ENCODE measurements around the gene GRB2. TPM values are rescaled to one million over a fixed set of nuclear protein-coding genes. Genes with fewer than 3 reads are reported as not detected.
"Not testable (repeated sequence)": the region's sequence is repeated elsewhere in the genome, so short reads cannot be mapped to it uniquely, and the experiment has no call there.

GRB2 gene
- total RNA-seq, 2 experiments from 2014 or later = 166 to 169 TPM

DNA sequence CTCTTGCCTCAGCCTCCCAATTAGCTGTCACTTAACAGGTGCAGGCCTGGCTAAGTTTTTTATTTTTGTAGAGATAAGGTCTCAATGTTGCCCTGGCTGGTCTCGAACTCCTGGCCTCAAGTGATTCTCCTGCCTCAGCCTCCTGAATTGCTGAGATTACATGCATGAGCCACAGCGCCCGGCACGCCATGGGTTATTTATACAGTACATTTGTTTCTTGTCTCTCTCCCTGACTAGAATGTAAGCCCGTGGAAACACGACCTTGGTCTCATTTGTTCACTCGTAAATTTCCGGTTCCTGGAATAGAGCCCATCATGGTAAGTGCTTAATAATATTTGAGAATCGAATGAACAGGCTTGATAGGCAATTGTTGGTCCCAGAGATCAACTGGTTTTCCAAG is 118.3 kb downstream of the GRB2 start:
- CTCF ChIA-PET = interaction anchor here (0.8 to 2.5 kb wide), 2 partner anchors 16 to 125 kb away, joined by 3 to 18 read pairs; partner anchors contain the start of gene MIF4GD
- intact Hi-C loops (cut with micrococcal nuclease) = loop anchor here (5.0 kb wide), 1 partner anchor 300 kb away; the partner anchor contains the start of gene MYO15B
- Mint-ChIP-seq H3K36me3 (ENCODE audit: low read depth) (peaks cover 25% of the 10 kb centered on the region), H3K9me3 (no peaks in the 10 kb centered on the region), H3K27me3 (ENCODE audit: low read depth) (no peaks in the 10 kb centered on the region), H3K4me3 (peak overlapping the region; percentile 24), H3K27ac (no peak overlapping the region), H3K4me1 (ENCODE audit: low read depth) (peaks cover 25% of the 10 kb centered on the region)
- DNase-seq = no peak

DNA sequence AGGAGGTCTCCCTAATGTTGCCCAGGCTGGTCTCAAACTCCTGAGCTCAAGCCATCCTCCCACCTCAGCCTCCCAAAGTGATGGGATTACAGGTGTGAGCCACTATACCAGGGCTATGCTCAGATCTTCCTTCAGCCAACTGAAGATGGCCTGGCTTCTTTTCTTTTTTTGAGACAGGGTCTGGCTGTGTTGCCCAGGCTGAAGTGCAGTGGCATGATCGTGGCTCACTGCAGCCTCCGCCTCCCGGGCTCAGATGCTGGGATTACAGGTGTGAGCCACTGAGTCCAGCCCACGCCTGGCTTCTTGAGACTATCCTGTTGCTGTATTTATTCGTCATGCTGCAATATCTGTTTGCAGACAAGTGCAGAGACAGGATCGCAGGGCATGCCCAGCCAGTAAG is 120.4 kb downstream of the GRB2 start:
- Mint-ChIP-seq H3K27ac (no peak overlapping the region), H3K4me3 (no peak overlapping the region), H3K27me3 (ENCODE audit: low read depth) (no peaks in the 10 kb centered on the region)

DNA sequence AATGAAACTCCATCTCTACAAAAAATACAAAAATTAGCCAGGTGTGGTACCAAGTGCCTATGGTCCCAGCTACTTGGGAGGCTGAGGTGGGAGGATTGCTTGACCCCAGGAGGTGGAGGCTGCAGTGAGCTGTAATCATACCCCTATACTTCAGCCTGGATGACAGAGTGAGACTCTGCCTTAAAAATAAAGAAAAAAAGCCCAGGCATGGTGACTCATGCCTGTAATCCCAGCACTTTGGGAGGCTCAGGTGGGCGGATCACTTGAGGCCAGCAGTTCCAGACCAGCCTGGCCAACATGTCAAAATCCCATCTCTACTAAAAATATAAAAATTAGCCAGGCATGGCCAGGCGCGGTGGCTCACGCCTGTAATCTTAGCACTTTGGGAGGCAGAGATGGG is 125.3 kb downstream of the GRB2 start:
- CTCF ChIA-PET = interaction anchor here (1.4 kb wide), 1 partner anchor 9 kb away, joined by 5 read pairs; the partner anchor contains the start of gene MIF4GD
- H3K4me1 Mint-ChIP-seq (ENCODE audit: low read depth); H3K27ac Mint-ChIP-seq; DNase-seq; intact Hi-C loops (cut with micrococcal nuclease); H3K9me3 Mint-ChIP-seq; H3K27me3 Mint-ChIP-seq (ENCODE audit: low read depth); H3K4me3 Mint-ChIP-seq: not testable (repeated sequence)
- H3K36me3 Mint-ChIP-seq (ENCODE audit: low read depth) = peaks cover 24% of the 10 kb centered on the region

More for the DNA sequence above, 120.4 kb downstream of the GRB2 start:
- no peaks in the 10 kb centered on the region for H3K9me3 Mint-ChIP-seq
- DNase-seq = no peak
- peaks cover 29% of the 10 kb centered on the region for H3K36me3 Mint-ChIP-seq (ENCODE audit: low read depth)
- intact Hi-C loops (cut with micrococcal nuclease) = loop anchor here (5.0 kb wide), 1 partner anchor 302 kb away; the partner anchor contains the start of gene MYO15B
- CTCF ChIA-PET = interaction anchor here (0.6 to 1.5 kb wide), 4 partner anchors 13 to 122 kb away, joined by 3 read pairs; partner anchors contain the start of gene MIF4GD
- peaks cover 13% of the 10 kb centered on the region for H3K4me1 Mint-ChIP-seq (ENCODE audit: low read depth)

DNA sequence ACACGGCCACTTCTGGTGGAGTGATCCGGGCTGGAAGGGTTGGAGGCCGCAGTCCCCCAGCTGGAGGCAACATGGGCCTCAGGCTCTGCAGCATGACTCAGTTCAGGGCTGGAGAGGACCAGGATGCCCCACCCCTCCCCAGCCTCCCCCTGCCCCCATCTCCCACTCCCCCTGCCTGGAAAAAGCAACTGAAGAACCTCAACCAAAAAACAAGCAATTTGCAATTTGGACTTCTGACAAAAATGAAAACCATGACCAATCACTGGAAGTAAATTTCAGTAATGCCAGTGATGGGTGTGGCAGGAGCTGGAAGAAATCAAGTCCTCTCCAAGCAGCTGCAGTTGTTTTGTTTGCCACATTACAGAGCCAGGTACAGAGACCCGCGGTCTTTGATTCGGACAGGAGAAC is 127.8 kb downstream of the GRB2 start:
- H3K9me3 Mint-ChIP-seq = no peaks in the 10 kb centered on the region
- no peak for DNase-seq
- H3K27ac Mint-ChIP-seq = no peak overlapping the region
- intact Hi-C loops (cut with micrococcal nuclease) = no loop called here
- peaks cover 26% of the 10 kb centered on the region for H3K36me3 Mint-ChIP-seq (ENCODE audit: low read depth)
- H3K4me3 Mint-ChIP-seq = no peak overlapping the region
- H3K27me3 Mint-ChIP-seq (ENCODE audit: low read depth) = no peaks in the 10 kb centered on the region
- CTCF ChIA-PET = interaction anchor here (1.2 kb wide), 2 partner anchors 11 to 134 kb away, joined by 4 to 5 read pairs; partner anchors contain the start of gene SLC25A19
- H3K4me1 Mint-ChIP-seq (ENCODE audit: low read depth) = peaks cover 17% of the 10 kb centered on the region

DNA sequence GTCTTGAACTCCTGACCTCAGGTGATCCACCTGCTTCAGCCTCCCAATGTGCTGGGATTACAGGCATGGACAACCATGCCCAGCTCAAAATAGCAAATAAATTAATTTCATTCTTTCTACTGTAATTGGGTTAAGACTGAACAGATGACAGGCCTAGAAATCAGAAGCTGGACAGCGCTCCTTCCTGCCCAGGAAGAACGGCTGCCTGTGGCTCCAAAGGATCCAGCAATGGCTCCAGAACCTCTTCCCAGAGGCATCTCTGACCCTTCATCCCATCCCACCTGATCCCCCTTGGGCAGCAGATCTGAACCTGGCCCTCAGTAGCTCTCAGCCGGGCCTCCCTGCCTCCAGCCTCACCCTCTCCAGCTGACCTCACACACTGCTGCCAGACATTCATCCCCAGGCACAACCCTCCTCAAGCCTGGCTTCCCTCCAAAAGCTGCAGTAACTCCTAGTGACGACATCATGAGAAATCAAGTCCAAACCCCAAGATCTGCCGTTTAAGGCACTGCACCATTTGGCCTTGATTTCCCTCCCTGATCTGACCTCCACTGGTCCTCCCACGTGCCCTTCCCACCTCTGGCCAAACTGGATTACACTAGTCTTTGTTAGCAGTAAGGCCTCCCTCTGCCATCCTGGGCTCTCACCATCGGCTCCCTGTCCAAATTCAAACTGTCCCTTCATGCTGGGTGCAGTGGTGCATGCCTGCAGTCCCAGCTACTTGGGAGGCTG is 131.3 kb downstream of the GRB2 start:
- Mint-ChIP-seq H3K27me3 (ENCODE audit: low read depth) (no peaks in the 10 kb centered on the region), H3K36me3 (ENCODE audit: low read depth) (peaks cover 16% of the 10 kb centered on the region), H3K9me3 (no peaks in the 10 kb centered on the region), H3K4me3 (no peak overlapping the region), H3K4me1 (ENCODE audit: low read depth) (peaks cover 32% of the 10 kb centered on the region), H3K27ac (no peak overlapping the region)
- intact Hi-C loops (cut with micrococcal nuclease) = loop anchor here (5.0 kb wide), 1 partner anchor 313 kb away; the partner anchor contains the start of gene MYO15B
- CTCF ChIA-PET = interaction anchor here (1.4 kb wide), 1 partner anchor 25 kb away, joined by 3 read pairs; no protein-coding TSS in a partner anchor
- DNase-seq = no peak

DNA sequence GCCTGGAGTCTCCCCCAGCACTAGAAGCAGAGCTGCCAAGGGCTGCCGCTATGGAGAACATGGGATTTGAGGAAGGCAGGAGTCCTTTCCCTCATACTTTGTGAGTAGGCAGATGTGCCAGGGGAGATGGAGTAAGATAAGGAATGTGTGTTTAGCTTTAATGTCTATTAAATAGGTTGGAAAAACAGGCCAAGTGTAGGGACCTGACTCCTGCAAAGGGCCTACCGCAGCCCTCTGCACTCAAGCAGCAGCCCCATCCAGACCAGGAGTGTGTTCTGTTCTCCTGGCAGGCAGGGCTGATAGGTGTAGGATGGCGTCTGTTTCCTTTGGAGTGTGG is 132.7 kb downstream of the GRB2 start:
- Mint-ChIP-seq H3K27ac (peak overlapping the region; percentile 44), H3K4me3 (peak overlapping the region; percentile 76), H3K4me1 (ENCODE audit: low read depth) (peaks cover 35% of the 10 kb centered on the region), H3K9me3 (no peaks in the 10 kb centered on the region), H3K36me3 (ENCODE audit: low read depth) (peaks cover 14% of the 10 kb centered on the region), H3K27me3 (ENCODE audit: low read depth) (no peaks in the 10 kb centered on the region)
- intact Hi-C loops (cut with micrococcal nuclease) = loop anchor here (5.0 kb wide), 1 partner anchor 314 kb away; the partner anchor contains the start of gene MYO15B
- CTCF ChIA-PET = interaction anchor here (0.9 to 4.6 kb wide), 6 partner anchors 8 to 261 kb away, joined by 3 to 52 read pairs (median 4); partner anchors contain the start of genes GGA3, MRPL58, MRPS7 and SLC25A19
- no peak for DNase-seq

DNA sequence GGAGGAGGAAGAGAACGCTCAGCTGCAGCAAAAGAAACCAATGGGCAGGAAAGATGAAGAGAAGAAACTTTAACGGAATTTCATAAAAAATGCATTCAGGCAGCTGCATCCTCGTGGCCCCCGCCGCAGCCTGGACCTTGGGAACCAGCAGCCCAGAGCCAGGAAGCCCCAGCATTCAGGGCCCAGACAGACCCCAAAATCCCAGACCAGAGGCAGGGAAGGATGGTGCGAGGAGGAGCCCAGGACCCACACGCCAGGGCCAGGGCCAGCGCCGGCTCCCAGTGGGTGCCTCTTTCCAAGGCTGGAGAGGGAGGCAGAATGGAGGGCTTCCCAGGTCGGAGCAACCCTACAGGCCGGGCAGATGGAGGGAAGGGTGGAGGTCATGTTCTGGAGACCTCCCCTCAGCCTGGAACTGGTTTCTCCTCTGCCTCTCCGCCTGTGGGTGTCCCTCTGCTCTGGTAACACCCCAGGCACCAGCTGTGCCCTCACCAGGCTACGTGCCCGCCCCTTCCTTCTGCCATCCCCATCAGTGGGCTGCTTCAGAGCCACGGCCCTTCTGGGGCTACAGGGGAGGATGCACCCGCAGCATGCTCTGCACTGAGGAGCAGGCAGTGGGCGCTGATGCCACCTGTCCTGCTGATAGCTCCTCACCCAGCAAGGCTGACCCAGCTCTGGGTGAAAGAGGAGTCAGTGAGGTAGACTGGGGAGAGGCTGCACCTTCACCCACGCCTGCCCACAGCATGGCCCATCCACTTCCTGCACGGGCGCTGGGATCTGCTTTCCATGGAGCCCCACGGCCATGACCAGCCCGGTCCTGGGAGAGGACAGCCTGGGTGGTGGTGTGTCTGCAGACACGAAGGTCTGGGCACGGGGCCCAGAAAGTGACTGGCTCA is 133.3 kb downstream of the GRB2 start:
- Mint-ChIP-seq H3K27ac (peak overlapping the region; percentile 70), H3K4me3 (peak overlapping the region; percentile 76), H3K9me3 (no peaks in the 10 kb centered on the region), H3K4me1 (ENCODE audit: low read depth) (peaks cover 35% of the 10 kb centered on the region), H3K27me3 (ENCODE audit: low read depth) (no peaks in the 10 kb centered on the region), H3K36me3 (ENCODE audit: low read depth) (peaks cover 14% of the 10 kb centered on the region)
- CTCF ChIA-PET = interaction anchor here (0.5 to 4.6 kb wide), 12 partner anchors 9 to 260 kb away, joined by 3 to 52 read pairs (median 3); partner anchors contain the start of genes ARMC7, GGA3, MRPL58 and MRPS7
- DNase-seq = peak; percentile 27
- intact Hi-C loops (cut with micrococcal nuclease) = loop anchor here (1.0 to 5.0 kb wide), 4 partner anchors 17 to 315 kb away; partner anchors contain the start of genes MYO15B and SLC25A19

DNA sequence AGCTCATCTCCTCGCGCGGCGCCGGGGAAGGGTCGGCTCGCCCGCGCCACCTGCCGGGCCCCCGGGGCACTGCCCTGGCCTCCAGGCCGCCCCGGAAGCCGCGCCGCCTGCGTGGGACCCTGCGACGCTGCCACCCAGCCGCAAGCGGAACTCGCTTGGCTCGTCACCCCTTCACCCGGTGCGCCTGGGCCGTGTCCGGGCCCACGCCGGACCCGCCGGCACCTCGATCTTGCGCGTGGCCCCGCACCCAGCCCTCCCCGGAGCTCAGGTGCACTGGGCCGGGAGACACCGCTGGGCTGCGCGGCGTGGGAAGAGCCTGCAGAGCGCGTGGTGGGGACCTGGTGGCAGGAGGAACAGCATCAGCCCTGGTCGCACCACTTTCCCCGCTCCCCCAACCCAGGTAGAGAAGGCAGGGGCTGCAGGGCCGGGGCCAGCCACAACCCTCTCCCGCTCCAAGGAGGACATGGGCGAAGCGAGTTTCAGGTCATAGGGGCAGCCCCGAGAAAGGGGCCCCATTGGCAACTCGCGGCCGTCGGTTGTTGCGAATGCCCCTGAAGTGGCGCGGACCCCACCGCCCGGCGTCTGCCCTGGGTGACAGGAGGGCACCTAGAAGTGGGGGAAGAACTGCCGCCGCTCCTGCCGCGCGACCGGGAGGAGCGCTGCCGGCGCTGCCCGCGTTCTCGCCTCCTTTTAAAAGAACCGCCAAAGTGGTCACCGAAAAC is 134.1 kb downstream of the GRB2 start:
- Mint-ChIP-seq H3K4me3 (peak overlapping the region; percentile 76), H3K36me3 (ENCODE audit: low read depth) (peaks cover 17% of the 10 kb centered on the region), H3K4me1 (ENCODE audit: low read depth) (peaks cover 35% of the 10 kb centered on the region), H3K27ac (peak overlapping the region; percentile 70), H3K27me3 (ENCODE audit: low read depth) (no peaks in the 10 kb centered on the region), H3K9me3 (no peaks in the 10 kb centered on the region)
- CTCF ChIA-PET = interaction anchor here (0.6 to 4.6 kb wide), 24 partner anchors 9 to 184 kb away, joined by 3 to 52 read pairs (median 5); partner anchors contain the start of genes ARMC7, GGA3, MRPS7 and NUP85
- peak; percentile 83 for DNase-seq
- intact Hi-C loops (cut with micrococcal nuclease) = loop anchor here (1.0 to 5.0 kb wide), 4 partner anchors 18 to 316 kb away; partner anchors contain the start of genes MYO15B and SLC25A19

DNA sequence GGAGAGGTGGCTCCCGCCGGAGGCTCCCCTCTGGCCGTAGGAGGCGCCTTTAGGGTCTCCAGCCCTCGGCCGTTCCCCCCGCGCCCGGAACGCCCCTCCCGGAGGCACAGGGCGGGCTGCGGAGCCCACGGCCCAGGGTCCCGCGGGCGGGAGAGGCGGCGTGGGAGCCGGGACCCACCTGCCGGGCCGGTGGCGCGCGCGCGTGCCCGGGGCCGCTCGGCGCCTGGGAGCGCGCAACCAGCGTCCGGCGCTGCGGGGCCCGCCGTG is 134.6 kb downstream of the GRB2 start, which contains the start of gene MIF4GD:
MIF4GD (minus strand) TSS at position 266 of the 267 bp plus-strand sequence. CDS start 1,036 bp downstream, outside the sequence.
- no peak for DNase-seq
- intact Hi-C loops (cut with micrococcal nuclease) = loop anchor here (1.0 to 5.0 kb wide), 6 partner anchors 10 to 316 kb away; partner anchors contain the start of genes GGA3, MRPS7, MYO15B and SLC25A19
- H3K27ac Mint-ChIP-seq = peak within 1 kb of the TSS; percentile 73
- H3K9me3 Mint-ChIP-seq = no peaks in the 10 kb centered on the region
- peaks cover 35% of the 10 kb centered on the region for H3K4me1 Mint-ChIP-seq (ENCODE audit: low read depth)
- CTCF ChIA-PET = interaction anchor here (0.6 to 4.6 kb wide), 25 partner anchors 9 to 1065 kb away, joined by 3 to 52 read pairs (median 4); partner anchors contain the start of genes ARMC7, GGA3, MRPS7 and NUP85
- H3K36me3 Mint-ChIP-seq (ENCODE audit: low read depth) = peaks cover 17% of the 10 kb centered on the region
- H3K27me3 Mint-ChIP-seq (ENCODE audit: low read depth) = no peaks in the 10 kb centered on the region
- H3K4me3 Mint-ChIP-seq = peak within 1 kb of the TSS; percentile 80

DNA sequence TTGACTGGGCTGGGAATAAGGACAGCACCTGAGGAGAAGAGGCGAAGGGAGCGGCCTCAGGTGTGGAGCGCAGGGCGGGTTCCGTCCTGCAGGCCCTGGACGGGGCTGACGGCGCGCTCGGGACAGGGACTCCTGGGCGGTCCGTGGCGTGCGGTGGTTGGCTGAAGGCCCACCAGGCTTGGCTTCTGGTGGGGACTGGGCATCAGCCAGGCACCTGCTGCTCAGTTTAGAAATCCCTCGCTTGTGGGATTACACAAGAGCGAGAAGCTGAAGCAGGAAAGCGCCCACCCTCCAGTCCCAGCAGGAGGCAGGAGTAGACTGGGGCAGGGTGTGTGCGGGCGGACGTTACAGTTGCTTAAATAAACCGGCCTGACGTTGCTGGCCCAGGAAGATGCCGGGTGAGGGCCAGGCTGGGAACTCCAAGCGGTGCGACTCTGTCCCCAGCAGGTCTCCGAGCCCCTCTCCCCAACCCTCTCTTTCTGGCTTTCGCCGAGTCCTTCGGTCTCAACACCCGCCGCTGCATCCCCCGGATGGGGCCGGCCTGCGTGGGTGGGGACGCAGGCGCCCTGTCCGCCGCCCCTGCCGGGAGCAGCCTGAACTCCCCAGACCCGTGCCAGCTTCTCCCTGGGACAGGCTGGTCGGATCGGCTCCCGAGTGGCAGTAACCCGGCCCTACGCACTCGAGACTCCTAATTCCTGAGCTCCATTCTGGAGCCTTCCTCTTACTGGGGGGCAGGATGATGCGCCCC is 135.1 kb downstream of the GRB2 start:
- no peaks in the 10 kb centered on the region for H3K27me3 Mint-ChIP-seq (ENCODE audit: low read depth)
- H3K4me1 Mint-ChIP-seq (ENCODE audit: low read depth) = peaks cover 34% of the 10 kb centered on the region
- intact Hi-C loops (cut with micrococcal nuclease) = loop anchor here (1.0 to 5.0 kb wide), 3 partner anchors 9 to 317 kb away; partner anchors contain the start of genes GGA3, MRPS7 and MYO15B
- H3K4me3 Mint-ChIP-seq = peak overlapping the region; percentile 80
- H3K36me3 Mint-ChIP-seq (ENCODE audit: low read depth) = peaks cover 16% of the 10 kb centered on the region
- H3K9me3 Mint-ChIP-seq = no peaks in the 10 kb centered on the region
- CTCF ChIA-PET = interaction anchor here (0.6 to 4.6 kb wide), 28 partner anchors 9 to 1065 kb away, joined by 3 to 52 read pairs (median 4); partner anchors contain the start of genes ARMC7, GGA3, MRPS7 and NUP85
- H3K27ac Mint-ChIP-seq = peak overlapping the region; percentile 73
- peak; percentile 70 for DNase-seq
